ENCODE results near the gene MTHFD1L.

MTHFD1L gene

GRCh38 chr6:150866147-150866990 lies 867 bp downstream of the MTHFD1L start:
- no peak for DNase-seq

- DNase-seq = no peak
These were observed 1.5 kb downstream of the MTHFD1L start for GRCh38 chr6:150866991-150867501.

- DNase-seq = no peak
These were observed 3.3 kb downstream of the MTHFD1L start for GRCh38 chr6:150868759-150869158.

GRCh38 chr6:150874179-150874578 lies 8.7 kb downstream of the MTHFD1L start:
- DNase-seq = no peak

GRCh38 chr6:150875841-150876240 lies 10.3 kb downstream of the MTHFD1L start:
- no peak for DNase-seq

GRCh38 chr6:150876598-150876997 lies 11.1 kb downstream of the MTHFD1L start:
- DNase-seq = no peak

GRCh38 chr6:150877928-150878327 lies 12.4 kb downstream of the MTHFD1L start:
- DNase-seq = no peak

GRCh38 chr6:150878347-150879213 lies 13.1 kb downstream of the MTHFD1L start:
- no peak for DNase-seq

- DNase-seq = no peak
These were observed 14.8 kb downstream of the MTHFD1L start for GRCh38 chr6:150880336-150880735.

GRCh38 chr6:150881911-150882481 lies 16.5 kb downstream of the MTHFD1L start:
- DNase-seq = no peak

- DNase-seq = no peak
These were observed 18.0 kb downstream of the MTHFD1L start for GRCh38 chr6:150883521-150883920.

GRCh38 chr6:150886155-150886554 lies 20.7 kb downstream of the MTHFD1L start:
- DNase-seq = no peak

- no peak for DNase-seq
These were observed 22.6 kb downstream of the MTHFD1L start for GRCh38 chr6:150887978-150888563.

GRCh38 chr6:150890346-150890745 lies 24.8 kb downstream of the MTHFD1L start:
- DNase-seq = no peak

- no peak for DNase-seq
These were observed 26.5 kb downstream of the MTHFD1L start for GRCh38 chr6:150891888-150892485.

- no peak for DNase-seq
These were observed 28.8 kb downstream of the MTHFD1L start for GRCh38 chr6:150894191-150894744.

GRCh38 chr6:150894935-150895552 lies 29.5 kb downstream of the MTHFD1L start:
- DNase-seq = no peak

- DNase-seq = no peak
These were observed 30.6 kb downstream of the MTHFD1L start for GRCh38 chr6:150895928-150896632.

- DNase-seq = no peak
These were observed 32.0 kb downstream of the MTHFD1L start for GRCh38 chr6:150897400-150897943.

GRCh38 chr6:150898399-150899170 lies 33.1 kb downstream of the MTHFD1L start:
- no peak for DNase-seq

Measured in SIG-M5 (cell line).